HuH-7 (cell line): ENCODE measurements around the gene TBC1D1.

Experiments
- DNase-seq: peaks from one replicate; pipeline ENCODE4 v3.0.0; 2011; ENCODE audit warnings: low spot score

TBC1D1 gene, protein sequence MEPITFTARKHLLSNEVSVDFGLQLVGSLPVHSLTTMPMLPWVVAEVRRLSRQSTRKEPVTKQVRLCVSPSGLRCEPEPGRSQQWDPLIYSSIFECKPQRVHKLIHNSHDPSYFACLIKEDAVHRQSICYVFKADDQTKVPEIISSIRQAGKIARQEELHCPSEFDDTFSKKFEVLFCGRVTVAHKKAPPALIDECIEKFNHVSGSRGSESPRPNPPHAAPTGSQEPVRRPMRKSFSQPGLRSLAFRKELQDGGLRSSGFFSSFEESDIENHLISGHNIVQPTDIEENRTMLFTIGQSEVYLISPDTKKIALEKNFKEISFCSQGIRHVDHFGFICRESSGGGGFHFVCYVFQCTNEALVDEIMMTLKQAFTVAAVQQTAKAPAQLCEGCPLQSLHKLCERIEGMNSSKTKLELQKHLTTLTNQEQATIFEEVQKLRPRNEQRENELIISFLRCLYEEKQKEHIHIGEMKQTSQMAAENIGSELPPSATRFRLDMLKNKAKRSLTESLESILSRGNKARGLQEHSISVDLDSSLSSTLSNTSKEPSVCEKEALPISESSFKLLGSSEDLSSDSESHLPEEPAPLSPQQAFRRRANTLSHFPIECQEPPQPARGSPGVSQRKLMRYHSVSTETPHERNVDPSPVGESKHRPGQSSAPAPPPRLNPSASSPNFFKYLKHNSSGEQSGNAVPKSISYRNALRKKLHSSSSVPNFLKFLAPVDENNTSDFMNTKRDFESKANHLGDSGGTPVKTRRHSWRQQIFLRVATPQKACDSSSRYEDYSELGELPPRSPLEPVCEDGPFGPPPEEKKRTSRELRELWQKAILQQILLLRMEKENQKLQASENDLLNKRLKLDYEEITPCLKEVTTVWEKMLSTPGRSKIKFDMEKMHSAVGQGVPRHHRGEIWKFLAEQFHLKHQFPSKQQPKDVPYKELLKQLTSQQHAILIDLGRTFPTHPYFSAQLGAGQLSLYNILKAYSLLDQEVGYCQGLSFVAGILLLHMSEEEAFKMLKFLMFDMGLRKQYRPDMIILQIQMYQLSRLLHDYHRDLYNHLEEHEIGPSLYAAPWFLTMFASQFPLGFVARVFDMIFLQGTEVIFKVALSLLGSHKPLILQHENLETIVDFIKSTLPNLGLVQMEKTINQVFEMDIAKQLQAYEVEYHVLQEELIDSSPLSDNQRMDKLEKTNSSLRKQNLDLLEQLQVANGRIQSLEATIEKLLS (N-terminal part only)

DNA sequence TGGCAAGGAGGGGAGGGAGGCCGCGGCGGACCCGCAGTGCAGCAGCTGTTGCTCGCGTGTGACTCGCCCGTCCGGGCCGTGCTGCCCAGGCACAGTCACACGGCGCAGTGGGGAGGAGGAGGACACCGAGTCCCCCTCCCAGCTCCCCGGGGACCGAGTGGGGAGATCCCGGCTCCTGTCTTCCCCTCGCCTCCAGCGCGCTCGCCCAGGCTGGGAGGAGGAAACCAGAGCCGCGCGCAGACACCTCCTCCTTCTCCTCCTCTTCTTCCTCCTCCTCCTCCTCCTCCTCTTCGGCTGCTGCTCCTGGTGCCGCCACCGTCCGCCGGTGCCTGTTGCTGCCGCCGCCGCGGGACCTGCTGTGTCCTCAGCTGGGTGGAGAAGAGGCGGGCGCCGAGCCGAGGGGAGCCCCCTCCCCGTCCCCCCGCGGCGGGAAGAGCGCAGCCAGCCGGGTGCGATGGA is at the start of gene TBC1D1:
Gene TBC1D1, plus strand, starts transcription at position 284 of the 459 bp plus-strand sequence. CDS start 11,012 bp downstream, outside the sequence.
- DNase-seq = peak; percentile 52

DNA sequence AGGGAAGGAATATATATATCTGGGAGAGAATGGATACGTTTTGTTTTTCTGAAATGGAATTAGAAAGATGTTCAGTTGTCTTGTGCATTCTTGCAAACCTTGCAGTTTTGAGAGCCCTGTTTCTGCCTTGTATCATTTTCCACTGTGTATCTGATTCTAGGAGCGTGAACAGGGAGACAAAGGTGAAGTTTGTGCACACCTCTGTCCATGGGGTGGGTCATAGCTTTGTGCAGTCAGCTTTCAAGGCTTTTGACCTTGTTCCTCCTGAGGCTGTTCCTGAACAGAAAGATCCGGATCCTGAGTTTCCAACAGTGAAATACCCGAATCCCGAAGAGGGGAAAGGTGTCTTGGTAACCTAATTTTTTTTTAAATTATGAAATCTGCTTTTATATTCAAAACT is 46.7 kb upstream of the TBC1D1 start:
- DNase-seq = no peak

DNA sequence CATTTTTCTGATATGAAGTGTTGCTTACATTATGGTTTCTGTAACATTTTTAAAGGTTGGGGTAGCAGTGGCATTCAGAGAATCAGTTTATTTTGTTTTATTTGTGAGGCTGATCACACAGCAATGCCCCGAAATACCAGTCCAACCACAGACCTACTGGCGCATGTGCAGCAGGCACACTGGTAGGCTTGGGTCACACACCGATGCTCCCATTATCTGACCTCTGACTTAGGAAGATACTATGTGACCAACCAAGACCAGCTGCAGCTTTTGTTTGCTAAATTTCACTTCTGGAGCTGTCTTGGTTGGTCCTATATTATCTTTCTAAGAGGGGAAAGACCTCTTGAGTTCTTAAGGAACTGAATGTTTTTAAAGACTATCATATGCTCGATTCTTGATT is 45.7 kb upstream of the TBC1D1 start:
- no peak for DNase-seq

DNA sequence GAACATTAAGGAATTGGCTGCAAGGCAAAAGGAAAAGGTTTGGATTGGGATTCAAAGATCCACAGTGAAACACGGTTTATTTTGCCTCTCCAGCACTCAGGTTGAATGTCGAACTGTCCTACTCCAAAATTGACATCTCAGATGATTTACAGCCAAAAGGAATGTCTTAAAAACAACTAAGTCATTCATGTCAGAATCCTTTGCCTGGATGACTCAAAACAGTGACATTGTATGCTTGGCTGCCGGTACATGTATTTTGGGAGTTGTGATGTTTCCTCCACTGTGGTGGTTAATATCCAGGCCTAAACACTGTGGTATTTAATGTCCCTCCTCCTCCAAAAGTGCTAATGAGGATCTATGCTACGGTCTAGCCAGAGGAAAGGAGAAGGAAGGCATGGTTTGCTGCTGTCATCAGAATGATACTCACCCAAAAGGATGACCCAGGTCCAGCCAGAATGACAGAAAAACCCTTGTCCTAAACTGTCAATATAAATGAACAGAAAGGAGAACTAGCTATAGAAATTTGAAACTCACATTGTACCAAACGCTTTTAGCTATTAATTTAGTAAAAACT is 43.5 kb upstream of the TBC1D1 start:
- DNase-seq = no peak

DNA sequence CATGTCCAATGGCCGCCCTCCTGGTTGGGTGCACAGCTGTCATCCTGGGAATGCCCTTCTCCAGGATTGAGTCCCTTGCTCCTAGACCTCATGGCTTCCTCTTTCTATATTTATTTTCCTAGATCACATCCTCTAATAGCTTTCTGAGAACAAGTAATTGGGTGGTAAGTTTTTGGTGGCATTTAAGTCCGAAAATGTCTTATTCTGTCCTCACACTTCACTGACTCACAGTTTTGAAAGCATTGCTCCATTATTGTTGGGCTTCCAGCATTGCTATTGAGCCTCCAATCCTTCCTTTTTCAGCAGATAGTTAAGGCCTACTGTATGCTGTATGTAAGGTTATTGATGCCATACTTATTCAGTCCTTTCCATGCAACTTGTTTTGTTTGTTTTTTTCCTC is 38.5 kb upstream of the TBC1D1 start:
- DNase-seq = no peak

DNA sequence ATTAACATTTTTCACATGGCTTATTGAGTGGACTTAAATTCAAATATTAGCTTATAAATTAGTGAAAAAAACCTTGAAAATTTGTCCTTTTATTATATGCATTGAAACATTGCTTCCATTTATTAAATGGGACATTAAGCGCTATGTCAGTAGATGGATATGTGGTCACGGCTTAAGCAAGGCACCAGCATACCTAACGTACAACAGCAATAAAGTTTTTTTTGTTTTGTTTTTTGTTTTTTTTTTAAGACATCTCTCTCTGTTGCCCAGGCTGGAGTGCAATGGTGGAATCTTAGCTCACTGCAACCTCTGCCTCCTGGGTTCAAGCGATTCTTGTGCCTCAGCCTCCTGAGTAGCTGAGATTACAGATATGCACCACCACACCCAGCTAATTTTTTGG is 32.8 kb upstream of the TBC1D1 start:
- no peak for DNase-seq

DNA sequence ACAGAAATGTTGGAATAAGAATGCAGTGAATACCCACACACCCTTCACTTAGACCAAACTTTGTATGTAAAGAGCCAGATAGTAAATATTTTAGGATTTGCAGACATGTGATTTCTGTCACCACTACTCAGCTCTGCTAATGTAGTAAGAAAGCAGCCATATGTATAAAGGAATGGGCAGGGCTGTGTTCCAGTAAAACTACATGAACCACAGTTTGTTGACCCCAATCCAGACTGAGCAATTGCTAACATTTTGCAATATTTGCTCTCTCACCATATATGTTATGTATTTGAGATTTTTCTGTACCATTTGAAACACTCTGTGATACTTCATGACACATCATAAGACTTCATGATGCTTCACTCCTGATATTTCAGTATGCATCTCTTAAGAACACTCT is 32.0 kb upstream of the TBC1D1 start:
- no peak for DNase-seq

DNA sequence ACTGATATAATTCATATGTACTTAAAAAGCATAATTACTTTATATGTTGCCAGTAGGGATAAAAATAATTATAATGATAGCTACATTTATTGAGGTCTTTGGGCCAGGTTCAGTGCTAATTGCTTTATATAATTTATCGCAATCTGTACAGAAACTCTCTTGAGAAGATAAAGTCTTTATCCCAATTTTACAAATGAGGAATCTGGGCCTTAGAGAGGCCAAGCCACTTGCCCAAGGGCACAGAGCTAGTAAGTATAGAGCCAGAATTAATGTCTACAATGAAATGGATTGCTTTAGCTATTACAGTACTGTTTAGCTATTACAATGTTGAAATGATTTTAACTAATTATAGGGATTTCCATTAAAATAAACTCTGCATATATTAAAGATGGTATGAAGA is 30.6 kb upstream of the TBC1D1 start:
- no peak for DNase-seq

DNA sequence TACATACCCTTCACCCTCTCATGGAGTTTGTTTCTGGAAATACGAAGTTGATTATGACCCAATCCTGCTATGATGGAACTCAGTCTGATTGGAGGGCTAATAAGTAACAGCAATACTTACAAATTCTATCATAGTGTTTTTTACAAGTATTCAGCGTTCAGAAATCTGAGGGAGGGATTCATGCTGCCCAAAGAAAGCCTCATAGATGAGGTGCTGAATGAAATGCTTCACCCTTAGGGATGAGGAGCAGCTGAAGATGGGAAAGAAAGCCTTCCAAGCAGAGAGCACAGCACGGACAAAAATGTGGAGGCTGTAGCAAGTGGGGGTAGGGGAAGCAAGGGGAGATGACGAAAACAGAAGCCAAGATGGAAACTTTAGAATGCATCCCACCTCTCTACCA is 27.9 kb upstream of the TBC1D1 start:
- no peak for DNase-seq

DNA sequence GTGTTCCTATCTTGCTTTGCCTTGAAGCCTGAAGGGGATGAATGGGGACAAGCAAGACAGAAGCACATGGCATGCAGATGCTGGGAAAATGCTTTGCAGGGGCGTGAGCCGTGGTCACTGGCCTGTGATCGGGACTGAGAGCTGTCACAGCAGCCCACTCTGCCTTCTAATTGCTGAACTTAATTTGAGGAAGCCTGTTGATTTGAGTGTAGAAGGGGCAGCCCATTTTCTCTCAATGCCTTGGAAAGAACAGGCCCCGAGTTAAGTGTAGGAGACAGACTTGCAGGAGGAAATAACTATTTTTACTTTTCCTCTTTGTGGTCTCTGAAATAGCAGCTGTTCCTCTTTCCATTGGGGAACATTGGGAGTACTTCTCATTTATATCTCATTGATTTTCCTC is 26.1 kb upstream of the TBC1D1 start:
- no peak for DNase-seq

DNA sequence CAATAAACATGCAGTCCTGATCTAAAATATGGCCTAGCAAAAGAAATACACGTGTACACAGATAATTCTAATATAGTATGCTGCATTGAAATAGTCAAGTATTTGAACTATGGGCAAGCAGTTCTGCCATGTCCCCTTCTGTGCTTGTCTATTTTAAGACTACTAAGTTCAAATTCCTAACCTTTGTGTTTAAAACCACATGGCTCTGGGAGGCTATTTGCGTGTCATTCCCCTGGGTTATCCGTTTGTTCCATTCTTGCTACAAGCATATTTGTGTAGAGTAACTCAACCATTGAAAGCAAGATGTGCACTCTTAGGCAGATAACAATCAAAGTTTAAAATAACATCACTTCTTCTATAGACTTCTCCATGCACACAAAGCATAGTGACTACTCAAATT is 25.4 kb upstream of the TBC1D1 start:
- DNase-seq = no peak

DNA sequence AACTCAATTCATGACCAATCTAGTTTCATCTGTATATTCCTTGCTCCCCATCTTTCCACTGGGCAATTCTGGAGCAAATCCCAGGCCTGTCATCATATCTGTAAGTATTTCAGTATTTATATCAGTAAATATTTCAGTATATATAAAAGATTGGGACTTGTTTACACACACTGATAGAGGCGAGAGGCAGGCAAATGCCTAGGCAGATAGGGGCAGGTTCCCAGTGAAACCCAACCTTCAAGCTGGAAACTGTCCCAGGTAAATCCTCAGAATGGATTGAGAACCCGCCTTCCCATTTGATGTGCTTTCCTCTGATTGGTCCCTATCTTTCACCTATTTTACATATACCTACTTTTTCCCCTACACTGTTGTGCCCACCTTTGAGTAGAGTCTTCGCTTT is 23.8 kb upstream of the TBC1D1 start:
- DNase-seq = no peak

DNA sequence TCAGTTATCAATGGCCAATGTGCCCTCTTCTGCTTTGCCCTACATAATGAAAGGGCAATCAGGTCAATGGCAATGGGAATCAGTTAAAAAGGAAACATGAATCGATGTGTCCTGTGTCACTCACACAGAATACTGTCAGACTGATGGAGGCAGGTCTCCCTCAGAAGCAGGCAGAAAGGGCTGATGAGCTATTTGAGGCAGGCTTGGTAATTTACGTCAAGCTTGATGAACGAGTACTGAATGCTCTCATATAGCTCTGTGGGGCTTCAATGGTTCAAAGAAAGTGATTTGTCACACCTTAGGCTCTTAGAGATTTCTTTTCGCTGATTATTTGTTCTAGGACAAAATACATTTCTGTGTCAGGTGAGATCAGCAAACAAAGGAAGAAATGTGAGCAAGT is 22.6 kb upstream of the TBC1D1 start:
- no peak for DNase-seq

DNA sequence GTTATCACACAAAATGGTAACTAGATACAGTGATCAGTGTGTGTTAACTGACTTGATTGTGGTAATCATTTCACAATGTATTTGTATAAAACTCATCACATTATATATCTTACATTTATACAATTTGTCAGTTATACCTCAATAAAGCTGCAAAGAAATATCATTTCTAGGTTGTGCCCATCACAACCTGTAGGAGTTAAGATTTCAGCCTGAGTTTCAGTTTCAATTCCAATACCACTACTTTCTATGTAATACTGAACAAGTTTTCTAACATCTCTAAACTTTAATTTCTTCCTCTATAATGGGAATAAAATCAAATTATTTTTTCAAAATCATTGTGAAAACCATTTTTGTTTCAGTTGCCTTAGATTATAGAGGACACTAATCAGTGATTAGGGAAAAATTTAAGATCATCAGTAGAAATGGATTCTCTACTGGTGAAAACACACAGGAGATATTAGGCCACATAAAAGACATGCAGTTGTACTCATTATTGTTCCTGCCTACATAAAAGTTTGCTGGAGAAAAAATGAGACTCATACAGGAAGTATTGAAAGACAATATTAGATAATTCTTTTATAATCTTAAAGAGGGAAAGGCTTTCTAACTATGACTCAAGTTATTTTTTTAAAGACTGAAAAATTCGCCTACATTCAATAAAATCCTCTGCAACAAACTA is 18.4 kb upstream of the TBC1D1 start:
- no peak for DNase-seq

DNA sequence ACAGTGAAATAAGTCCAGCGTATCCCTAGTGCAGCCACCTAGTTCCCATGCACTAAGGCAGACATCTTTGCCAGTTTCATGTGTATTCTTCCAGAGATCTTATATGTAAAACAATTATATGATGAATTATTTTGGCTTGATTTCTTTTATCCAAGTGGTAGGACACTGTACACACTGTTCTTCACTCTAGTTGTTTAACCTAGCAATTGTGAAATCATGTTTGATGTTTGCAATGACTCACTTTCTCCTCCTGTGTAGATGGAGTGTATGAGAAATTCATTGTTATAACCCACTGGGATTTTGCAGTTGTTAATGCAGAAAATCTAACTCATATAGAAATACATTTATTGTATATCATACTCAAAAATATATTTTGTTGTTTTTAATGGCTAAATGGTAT is 17.5 kb upstream of the TBC1D1 start:
- DNase-seq = no peak

DNA sequence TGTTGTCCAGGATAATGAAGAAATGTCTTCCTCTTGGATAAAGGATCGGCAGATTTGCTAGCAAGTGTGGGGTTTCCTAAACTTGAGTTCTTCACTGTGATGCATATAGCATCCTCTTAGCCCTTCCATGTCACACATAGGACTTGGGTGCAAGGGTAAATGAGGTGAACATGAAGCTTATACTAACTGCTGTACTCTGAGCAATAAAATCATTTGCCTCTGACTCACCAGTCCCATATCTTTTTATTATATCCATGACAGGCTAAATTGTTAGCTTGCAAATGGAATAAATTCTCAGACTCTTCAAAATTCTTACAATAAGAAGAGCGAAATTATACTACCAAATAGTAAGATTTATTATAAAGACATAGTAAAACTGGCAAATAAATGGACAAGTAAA is 14.7 kb upstream of the TBC1D1 start:
- no peak for DNase-seq

DNA sequence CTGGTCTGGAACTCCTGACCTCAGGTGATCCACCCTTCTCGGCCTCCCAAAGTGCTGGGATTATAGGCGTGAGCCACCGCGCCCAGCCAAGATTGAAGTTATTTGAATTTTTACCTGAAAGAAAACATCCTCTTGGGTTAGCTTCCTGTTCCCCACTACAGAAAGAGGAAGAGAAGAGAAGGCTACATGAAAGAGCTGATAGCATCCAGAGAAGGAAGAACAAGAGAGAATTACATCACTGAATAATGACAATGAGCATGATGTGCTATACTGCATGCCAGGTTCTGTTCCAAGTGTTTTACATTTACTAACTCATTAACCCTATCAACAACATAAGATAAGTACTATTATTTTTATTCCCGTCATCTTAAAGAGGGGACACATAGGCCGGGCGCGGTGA is 11.5 kb upstream of the TBC1D1 start:
- no peak for DNase-seq

DNA sequence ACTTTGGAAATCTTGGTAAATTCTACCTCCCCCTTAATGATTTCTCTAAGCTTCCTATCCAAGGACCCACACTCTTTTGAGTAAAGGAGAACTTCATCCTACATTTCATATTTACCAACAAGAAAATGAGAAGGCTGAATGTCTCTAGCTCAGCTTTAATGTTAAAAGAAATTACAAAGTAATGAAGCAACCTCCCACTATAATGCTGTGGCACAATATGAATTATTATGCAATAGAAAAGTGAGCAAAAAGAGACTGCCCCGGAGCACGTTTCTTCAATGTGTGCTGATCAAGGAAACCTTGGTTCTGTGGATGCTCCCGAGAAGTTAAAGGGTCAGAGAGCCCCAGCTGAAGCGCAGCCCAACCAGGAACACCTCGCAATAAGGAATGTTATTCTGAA is 9.1 kb upstream of the TBC1D1 start:
- DNase-seq = no peak

DNA sequence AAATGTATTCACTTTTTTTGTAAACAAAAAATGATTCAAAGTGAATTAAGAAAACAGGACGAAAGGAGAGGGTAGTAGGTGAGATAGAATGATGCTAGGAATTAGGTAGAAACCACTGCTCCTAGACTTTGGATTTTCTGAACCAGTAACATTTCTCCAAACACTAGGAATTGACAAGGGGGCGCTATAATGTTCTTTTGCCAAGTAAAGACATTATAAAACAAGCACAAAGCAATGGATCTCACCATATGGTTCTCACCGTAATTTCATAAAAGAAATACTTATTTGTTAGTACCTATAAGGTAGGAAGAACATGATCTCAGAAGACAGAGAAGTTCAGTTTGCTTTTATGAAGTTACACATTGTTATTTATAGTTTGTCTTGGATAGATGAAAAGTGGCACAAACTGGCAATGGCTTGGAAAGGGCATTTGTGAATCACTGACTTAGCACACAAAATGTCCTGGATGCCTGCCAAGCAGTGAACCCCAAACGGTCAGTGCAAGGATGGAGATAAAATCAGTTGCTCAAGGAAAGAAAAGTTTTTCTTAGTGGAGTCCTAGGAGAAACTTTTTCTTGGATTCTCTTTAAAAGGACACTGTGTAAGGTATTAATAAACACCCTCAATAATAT is 8.1 kb upstream of the TBC1D1 start:
- no peak for DNase-seq

DNA sequence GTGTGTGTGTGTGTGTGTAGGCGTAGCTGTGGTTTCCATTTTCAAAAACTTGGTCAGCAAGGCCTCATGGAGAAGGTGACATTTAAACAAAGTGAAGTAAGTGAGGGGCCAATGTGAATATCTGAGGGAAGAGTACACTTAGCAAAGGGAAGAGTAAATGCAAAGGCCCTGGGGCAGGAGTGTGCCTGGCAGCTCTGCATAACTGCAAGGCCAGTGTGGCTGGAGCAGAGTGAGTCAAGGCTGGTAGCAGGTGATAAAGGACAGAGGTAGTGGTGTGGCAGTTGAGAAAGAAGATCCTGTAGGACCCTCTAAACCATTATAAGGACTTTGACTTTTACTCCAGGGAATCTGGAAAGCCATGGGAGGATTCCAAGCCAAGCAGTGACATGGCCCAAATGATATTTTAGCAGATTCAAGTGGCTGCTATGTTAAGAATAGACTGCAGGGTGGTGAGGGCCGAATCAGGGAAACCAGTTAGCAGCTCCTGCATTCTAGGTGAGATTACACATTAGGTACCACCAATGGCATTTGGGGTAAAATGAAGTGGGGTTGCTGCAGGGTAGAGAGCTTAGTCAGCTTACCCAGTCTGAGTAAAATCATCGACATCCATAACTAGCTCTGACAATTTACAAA is 5.9 kb upstream of the TBC1D1 start:
- no peak for DNase-seq

DNA sequence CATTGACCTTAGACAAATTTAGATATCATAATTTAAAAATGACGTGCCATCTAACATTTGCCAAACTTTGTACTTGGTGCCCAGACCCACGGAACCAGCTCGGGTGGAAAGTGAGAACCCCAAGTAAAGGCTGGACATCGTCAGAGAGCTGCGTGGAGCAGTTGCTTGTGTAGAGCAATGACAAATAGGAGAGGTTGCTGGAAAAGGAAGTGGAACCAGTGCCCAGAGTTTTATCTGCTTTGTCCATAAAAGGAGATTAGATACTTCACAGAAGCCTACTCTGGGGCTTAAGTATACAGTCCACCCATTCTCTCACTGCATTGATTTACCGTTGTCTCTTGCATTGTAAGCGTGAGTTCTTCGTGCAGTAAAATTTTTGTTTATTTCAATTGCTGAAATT is 5.4 kb upstream of the TBC1D1 start:
- peak; percentile 51 for DNase-seq
